WERI-Rb-1 (cell line): ENCODE results near the gene FBLN2.

ENCODE experiments used
- DNase-seq: peaks from one replicate; pipeline ENCODE4 v3.0.0-alpha.2; 2020
- H3K27ac ChIP-seq: fragments of 250-450 bp; sonication (Bioruptor Pico); 2 replicates; pipeline ENCODE4 v1.5.1; 2020; ENCODE audit warnings: mild to moderate bottlenecking, moderate library complexity
- H3K27me3 ChIP-seq: fragments of 250-450 bp; sonication (Bioruptor Pico); 2 replicates; pipeline ENCODE4 v1.5.1; 2021; ENCODE audit warnings: mild to moderate bottlenecking, low read depth, moderate library complexity; ENCODE audit not compliant: insufficient read depth, severe bottlenecking
- H3K36me3 ChIP-seq: fragments of 250-450 bp; sonication (Bioruptor Pico); 2 replicates; pipeline ENCODE4 v1.5.1; 2020; ENCODE audit warnings: mild to moderate bottlenecking, moderate library complexity
- H3K4me3 ChIP-seq: 2 replicates; pipeline ENCODE4 v1.5.1; 2011; ENCODE audit warnings: low read depth, mild to moderate bottlenecking, control low read depth, low read length
- H3K9me3 ChIP-seq: fragments of 250-450 bp; sonication (Bioruptor Pico); 2 replicates; pipeline ENCODE4 v1.5.1; 2021; ENCODE audit warnings: mild to moderate bottlenecking, moderate library complexity; ENCODE audit not compliant: severe bottlenecking
- TF ChIP-seq, protein P1 (sequence below): IDR thresholded peaks from 2 replicates; pipeline ENCODE4 v1.5.1; 2011; ENCODE audit warnings: low read depth, mild to moderate bottlenecking, control low read depth, inconsistent platforms, low read length

FBLN2 gene

DNA sequence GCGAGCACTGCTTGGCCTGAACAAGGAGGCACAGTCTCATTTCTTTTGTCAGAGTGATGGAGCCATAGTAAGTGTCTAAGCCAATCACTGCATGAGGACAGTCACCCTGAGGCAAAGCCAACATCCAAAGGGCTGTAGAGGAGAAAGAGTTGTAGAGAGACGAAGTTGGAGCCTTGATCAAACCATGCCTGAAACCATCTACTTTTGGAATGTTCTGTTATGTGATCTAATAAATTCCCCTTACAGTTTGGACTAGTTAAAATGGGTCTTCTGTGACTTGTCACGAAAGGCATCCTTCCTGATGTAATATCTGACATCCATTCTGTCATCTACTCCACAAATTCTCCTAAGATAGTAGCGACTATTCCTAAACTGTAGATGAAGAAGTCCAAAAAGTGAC, 128.3 kb downstream of the FBLN2 start:
- TF ChIP-seq, protein P1, sequence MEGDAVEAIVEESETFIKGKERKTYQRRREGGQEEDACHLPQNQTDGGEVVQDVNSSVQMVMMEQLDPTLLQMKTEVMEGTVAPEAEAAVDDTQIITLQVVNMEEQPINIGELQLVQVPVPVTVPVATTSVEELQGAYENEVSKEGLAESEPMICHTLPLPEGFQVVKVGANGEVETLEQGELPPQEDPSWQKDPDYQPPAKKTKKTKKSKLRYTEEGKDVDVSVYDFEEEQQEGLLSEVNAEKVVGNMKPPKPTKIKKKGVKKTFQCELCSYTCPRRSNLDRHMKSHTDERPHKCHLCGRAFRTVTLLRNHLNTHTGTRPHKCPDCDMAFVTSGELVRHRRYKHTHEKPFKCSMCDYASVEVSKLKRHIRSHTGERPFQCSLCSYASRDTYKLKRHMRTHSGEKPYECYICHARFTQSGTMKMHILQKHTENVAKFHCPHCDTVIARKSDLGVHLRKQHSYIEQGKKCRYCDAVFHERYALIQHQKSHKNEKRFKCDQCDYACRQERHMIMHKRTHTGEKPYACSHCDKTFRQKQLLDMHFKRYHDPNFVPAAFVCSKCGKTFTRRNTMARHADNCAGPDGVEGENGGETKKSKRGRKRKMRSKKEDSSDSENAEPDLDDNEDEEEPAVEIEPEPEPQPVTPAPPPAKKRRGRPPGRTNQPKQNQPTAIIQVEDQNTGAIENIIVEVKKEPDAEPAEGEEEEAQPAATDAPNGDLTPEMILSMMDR: no peak

DNA sequence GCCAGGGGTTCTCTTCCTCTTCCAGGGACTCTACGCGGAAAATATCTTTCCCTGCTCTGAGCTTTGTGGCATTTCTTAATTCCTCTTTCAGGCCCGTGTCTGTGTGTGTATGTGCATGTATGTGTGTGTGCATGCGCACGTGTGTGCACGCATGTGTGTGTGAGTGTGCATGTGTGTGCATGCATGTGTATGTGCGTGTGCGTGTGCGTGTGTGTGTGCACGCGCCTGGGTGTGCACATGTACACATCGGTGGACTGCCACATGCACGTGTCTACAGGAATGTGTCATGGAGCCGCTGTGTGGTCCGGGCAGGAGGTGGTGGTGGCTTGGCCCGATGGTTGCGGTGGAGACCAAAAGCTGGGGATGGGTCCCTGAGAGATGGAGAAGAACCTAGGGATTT, 133.0 kb downstream of the FBLN2 start:
- TF ChIP-seq, protein P1: no peak
- Histone ChIP-seq H3K4me3 (no peak overlapping the region), H3K27ac (no peak overlapping the region), H3K27me3 (peaks cover 100% of the 10 kb centered on the region), H3K36me3 (no peaks in the 10 kb centered on the region), H3K9me3 (peaks cover 2% of the 10 kb centered on the region)
- DNase-seq: no peak

More for the DNA sequence above, 128.3 kb downstream of the FBLN2 start:
- peaks cover 2% of the 10 kb centered on the region for H3K9me3 ChIP-seq
- H3K27me3 ChIP-seq: peaks cover 96% of the 10 kb centered on the region
- no peak for DNase-seq
- no peak overlapping the region for H3K4me3 ChIP-seq
- H3K27ac ChIP-seq: no peak overlapping the region
- H3K36me3 ChIP-seq: no peaks in the 10 kb centered on the region

DNA sequence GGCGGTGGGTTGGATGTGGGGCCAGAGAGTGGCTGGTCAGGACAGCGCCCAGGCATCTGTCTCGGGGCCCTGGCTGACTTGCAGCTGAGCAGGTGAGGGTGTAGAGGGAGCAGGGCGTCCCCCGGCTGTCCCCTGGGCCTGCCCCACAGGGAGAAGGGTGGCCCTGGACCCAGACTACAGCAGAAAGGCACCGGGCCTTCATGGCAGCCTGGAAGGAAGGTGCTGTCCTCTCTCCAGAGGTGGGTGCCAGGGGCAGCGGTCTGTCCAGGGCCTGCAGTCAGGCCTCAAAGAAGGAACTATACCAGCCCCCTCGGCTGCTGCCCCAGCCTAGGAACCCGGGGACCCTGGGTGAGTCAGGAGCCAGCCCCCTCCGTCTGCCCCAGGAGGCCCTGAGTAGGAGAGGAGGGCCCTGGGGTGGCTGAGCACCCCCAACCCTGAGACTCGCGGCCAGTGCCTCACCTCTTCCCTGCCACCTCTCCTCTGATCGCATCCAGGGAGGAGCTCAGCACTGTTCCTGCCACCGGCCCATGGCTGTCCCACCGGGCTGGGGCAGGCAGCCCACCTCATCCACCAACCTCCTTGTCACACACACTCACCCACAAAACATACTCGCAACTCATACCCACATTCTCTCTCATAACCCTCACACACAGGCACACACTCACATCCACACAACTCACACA, 133.5 kb downstream of the FBLN2 start:
- no peak for DNase-seq
- no peaks in the 10 kb centered on the region for H3K36me3 ChIP-seq
- H3K27me3 ChIP-seq: peaks cover 100% of the 10 kb centered on the region
- H3K4me3 ChIP-seq: no peak overlapping the region
- H3K9me3 ChIP-seq: no peaks in the 10 kb centered on the region
- H3K27ac ChIP-seq: no peak overlapping the region
- TF ChIP-seq, protein P1: no peak

DNA sequence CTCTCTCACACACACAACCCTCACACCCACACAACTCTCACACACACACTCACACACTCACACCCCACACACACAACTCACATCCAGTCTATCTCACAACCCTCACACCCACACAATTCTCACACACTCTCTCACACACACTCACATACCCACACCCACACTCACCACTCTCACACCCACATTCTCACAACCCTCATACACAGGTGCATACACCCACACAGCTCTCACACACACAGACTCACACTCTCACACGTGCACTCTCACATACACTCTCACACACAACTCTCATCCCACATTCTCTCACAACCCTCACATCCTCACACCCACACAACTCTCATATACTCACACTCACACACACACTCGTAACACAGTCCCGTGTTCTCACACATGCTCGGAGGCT, 134.4 kb downstream of the FBLN2 start:
- Histone ChIP-seq H3K9me3 (no peaks in the 10 kb centered on the region), H3K27ac (no peak overlapping the region), H3K4me3 (no peak overlapping the region), H3K36me3 (no peaks in the 10 kb centered on the region), H3K27me3 (peaks cover 100% of the 10 kb centered on the region)
- no peak for DNase-seq
- TF ChIP-seq, protein P1: no peak

DNA sequence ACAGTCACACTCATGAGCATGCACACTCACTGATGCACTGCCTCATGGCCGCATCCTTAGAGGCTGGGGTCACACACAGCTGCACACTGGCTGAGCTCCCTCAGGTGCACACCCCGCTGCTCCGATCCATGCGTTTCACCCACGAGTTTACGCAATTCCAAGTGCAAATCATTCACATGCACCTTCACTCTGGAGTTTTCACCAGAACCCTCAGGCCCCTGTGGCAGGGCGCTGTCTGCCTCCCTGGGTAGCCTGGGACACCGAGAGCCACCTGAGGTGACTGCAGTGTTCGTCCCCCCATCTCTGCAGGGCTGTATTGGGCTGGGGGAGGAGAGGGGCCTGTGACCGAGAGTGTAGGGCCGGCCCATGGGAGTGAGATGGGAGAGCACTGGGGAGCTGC, 134.8 kb downstream of the FBLN2 start:
- TF ChIP-seq, protein P1: no peak
- H3K4me3 ChIP-seq: no peak overlapping the region
- H3K27ac ChIP-seq: no peak overlapping the region
- DNase-seq: no peak
- peaks cover 100% of the 10 kb centered on the region for H3K27me3 ChIP-seq
- no peaks in the 10 kb centered on the region for H3K36me3 ChIP-seq
- no peaks in the 10 kb centered on the region for H3K9me3 ChIP-seq

DNA sequence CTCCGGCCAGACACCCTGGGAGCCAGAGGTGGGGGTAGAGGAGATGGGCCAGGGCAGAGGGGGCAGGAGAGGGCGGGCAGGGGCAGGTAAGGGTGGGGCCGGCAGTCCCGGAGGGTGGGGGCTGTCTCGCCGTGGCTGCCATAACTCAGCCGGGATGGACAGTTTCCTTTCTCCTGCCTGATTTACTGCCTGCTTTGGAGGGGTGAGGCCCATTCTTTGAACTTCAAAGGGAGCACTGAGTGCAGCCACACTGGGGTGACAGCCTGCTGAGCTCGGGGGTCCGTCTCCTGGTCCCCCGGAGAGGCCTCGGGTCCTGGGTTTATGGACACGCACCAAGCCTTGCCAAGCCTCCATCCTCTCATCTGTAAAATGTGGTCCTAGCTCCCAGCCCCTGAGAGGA, 135.4 kb downstream of the FBLN2 start:
- Histone ChIP-seq H3K27ac (no peak overlapping the region), H3K27me3 (peaks cover 100% of the 10 kb centered on the region), H3K36me3 (no peaks in the 10 kb centered on the region), H3K4me3 (no peak overlapping the region), H3K9me3 (no peaks in the 10 kb centered on the region)
- DNase-seq: no peak
- TF ChIP-seq, protein P1: no peak
